Panc1 (cell line): ENCODE results near the gene GPRIN2.
"Not testable (repeated sequence)": the region's sequence is repeated elsewhere in the genome, so short reads cannot be mapped to it uniquely, and the experiment has no call there.

Source experiments
- POLR2AphosphoS5 ChIP-seq: IDR thresholded peaks from 2 replicates; pipeline ENCODE4 v1.6.1; 2012; ENCODE audit warnings: mild to moderate bottlenecking, low read depth, low read length, moderate library complexity
- SIN3A ChIP-seq: IDR thresholded peaks from 2 replicates; pipeline ENCODE4 v1.6.1; 2012; ENCODE audit warnings: low read depth, mild to moderate bottlenecking, low read length, moderate library complexity, borderline replicate concordance; ENCODE audit not compliant: insufficient read depth
- TF ChIP-seq, protein P1 (sequence below): fragments of 450-650 bp; IDR thresholded peaks from 2 replicates; pipeline ENCODE4 v1.5.1; 2017; ENCODE audit warnings: mild to moderate bottlenecking
- TF ChIP-seq, protein P2 (sequence below), 2 experiments: IDR thresholded peaks; 2 replicates each; pipeline ENCODE4 v1.6.1; 2011 to 2012; ENCODE audit warnings: low read depth in 2 of 2, control low read depth in 1 of 2, low read length in 1 of 2, mild to moderate bottlenecking in 1 of 2, moderate library complexity in 1 of 2; ENCODE audit not compliant: insufficient read depth in 1 of 2

DNA sequence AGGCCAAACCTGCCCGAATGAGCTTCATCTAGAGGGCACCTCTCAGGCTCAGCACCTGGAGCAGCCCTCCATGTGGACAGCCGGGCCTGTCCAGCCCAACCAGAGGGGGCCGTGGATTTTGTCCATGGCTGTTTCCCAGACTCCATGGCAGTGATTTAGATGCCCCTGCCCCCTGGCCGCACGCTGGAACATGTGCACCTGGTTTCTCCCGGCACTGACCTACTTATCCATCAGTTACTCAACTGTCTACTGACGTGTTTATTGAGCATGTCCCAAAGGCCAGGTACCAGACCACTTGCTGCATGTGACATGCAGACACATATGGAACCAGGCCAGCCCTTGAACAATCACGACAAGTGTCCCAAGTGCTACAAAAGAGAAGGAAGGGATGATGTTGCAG, 43.1 kb downstream of the GPRIN2 start:
- TF ChIP-seq, protein P1, sequence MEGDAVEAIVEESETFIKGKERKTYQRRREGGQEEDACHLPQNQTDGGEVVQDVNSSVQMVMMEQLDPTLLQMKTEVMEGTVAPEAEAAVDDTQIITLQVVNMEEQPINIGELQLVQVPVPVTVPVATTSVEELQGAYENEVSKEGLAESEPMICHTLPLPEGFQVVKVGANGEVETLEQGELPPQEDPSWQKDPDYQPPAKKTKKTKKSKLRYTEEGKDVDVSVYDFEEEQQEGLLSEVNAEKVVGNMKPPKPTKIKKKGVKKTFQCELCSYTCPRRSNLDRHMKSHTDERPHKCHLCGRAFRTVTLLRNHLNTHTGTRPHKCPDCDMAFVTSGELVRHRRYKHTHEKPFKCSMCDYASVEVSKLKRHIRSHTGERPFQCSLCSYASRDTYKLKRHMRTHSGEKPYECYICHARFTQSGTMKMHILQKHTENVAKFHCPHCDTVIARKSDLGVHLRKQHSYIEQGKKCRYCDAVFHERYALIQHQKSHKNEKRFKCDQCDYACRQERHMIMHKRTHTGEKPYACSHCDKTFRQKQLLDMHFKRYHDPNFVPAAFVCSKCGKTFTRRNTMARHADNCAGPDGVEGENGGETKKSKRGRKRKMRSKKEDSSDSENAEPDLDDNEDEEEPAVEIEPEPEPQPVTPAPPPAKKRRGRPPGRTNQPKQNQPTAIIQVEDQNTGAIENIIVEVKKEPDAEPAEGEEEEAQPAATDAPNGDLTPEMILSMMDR: not testable (repeated sequence)
- not testable (repeated sequence) for TF ChIP-seq POLR2AphosphoS5, SIN3A
- TF ChIP-seq, protein P2, sequence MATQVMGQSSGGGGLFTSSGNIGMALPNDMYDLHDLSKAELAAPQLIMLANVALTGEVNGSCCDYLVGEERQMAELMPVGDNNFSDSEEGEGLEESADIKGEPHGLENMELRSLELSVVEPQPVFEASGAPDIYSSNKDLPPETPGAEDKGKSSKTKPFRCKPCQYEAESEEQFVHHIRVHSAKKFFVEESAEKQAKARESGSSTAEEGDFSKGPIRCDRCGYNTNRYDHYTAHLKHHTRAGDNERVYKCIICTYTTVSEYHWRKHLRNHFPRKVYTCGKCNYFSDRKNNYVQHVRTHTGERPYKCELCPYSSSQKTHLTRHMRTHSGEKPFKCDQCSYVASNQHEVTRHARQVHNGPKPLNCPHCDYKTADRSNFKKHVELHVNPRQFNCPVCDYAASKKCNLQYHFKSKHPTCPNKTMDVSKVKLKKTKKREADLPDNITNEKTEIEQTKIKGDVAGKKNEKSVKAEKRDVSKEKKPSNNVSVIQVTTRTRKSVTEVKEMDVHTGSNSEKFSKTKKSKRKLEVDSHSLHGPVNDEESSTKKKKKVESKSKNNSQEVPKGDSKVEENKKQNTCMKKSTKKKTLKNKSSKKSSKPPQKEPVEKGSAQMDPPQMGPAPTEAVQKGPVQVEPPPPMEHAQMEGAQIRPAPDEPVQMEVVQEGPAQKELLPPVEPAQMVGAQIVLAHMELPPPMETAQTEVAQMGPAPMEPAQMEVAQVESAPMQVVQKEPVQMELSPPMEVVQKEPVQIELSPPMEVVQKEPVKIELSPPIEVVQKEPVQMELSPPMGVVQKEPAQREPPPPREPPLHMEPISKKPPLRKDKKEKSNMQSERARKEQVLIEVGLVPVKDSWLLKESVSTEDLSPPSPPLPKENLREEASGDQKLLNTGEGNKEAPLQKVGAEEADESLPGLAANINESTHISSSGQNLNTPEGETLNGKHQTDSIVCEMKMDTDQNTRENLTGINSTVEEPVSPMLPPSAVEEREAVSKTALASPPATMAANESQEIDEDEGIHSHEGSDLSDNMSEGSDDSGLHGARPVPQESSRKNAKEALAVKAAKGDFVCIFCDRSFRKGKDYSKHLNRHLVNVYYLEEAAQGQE (IDR thresholded peaks at IDR 0.05; ENCODE audit: insufficient read depth in 1 of 2, low read depth in 2 of 2, low read length in 1 of 2): not testable (repeated sequence)
